GM20000 (cell line): Measurements from ENCODE around the gene HOXD9.

Source experiments
- DNase-seq: peaks from one replicate; pipeline ENCODE4 v3.0.0; 2012; ENCODE audit warnings: low spot score
- CTCF ChIP-seq: IDR thresholded peaks from 2 replicates; pipeline ENCODE4 v1.5.1; 2012; ENCODE audit warnings: mild to moderate bottlenecking, control low read depth; ENCODE audit errors: extremely low read depth, missing control alignments

The HOXD9 gene

GRCh38 chr2:176096986-176097819 lies 25.3 kb upstream of the HOXD9 start:
- peak; percentile 87 for DNase-seq

GRCh38 chr2:176097820-176098365 lies 24.6 kb upstream of the HOXD9 start:
- TF ChIP-seq CTCF: no peak
- no peak for DNase-seq

More at GRCh38 chr2:176096986-176097819, 25.3 kb upstream of the HOXD9 start:
- peak; percentile 77 for TF ChIP-seq CTCF

GRCh38 chr2:176098366-176099158 lies 24.0 kb upstream of the HOXD9 start:
- no peak for TF ChIP-seq CTCF
- DNase-seq: no peak

GRCh38 chr2:176099159-176099727 lies 23.3 kb upstream of the HOXD9 start:
- DNase-seq: no peak
- no peak for TF ChIP-seq CTCF

GRCh38 chr2:176099728-176100546 lies 22.6 kb upstream of the HOXD9 start, which contains the start of gene HOXD12:
Gene HOXD12 (plus strand): TSS chr2:176099795. CDS start chr2:176099802, 7 bp downstream.
- no peak for TF ChIP-seq CTCF
- no peak for DNase-seq

- no peak for TF ChIP-seq CTCF
- no peak for DNase-seq
Observed at GRCh38 chr2:176100547-176101140, 21.9 kb upstream of the HOXD9 start.
